Measurements from ENCODE around the gene DCP1A. TPM values are rescaled to one million over a fixed set of nuclear protein-coding genes. Genes with fewer than 3 reads are reported as not detected.
A peak's percentile ranks its signal among the peaks of the same experiment; 100 is the strongest.

Gene DCP1A
- 12.9 and 19.9 TPM in 2 replicates for total RNA-seq

- TF ChIP-seq CTCF (IDR thresholded peaks at IDR 0.05; ENCODE audit: insufficient read depth, low read depth, low read length): no peak
- peak; percentile 98 for DNase-seq (ENCODE audit: low read depth)
- peak within 1 kb of the TSS; percentile 94 for H3K4me3 ChIP-seq (ENCODE audit: low read depth, low read length)
Observed at GRCh38 chr3:53347261-53348064, at the start of gene DCP1A. Gene DCP1A (minus strand): TSS chr3:53347543. CDS start chr3:53347517, 26 bp downstream.

GRCh38 chr3:53384465-53385423 is 37.4 kb upstream of the DCP1A start:
- no peak for DNase-seq (ENCODE audit: low read depth)
- H3K4me3 ChIP-seq (ENCODE audit: low read depth, low read length): no peak overlapping the region
- no peak for TF ChIP-seq CTCF (IDR thresholded peaks at IDR 0.05; ENCODE audit: insufficient read depth, low read depth, low read length)

GRCh38 chr3:53382106-53382505 is 34.8 kb upstream of the DCP1A start:
- TF ChIP-seq CTCF (IDR thresholded peaks at IDR 0.05; ENCODE audit: insufficient read depth, low read depth, low read length): no peak
- no peak overlapping the region for H3K4me3 ChIP-seq (ENCODE audit: low read depth, low read length)
- DNase-seq (ENCODE audit: low read depth): no peak

- DNase-seq (ENCODE audit: low read depth): no peak
- no peak overlapping the region for H3K4me3 ChIP-seq (ENCODE audit: low read depth, low read length)
- no peak for TF ChIP-seq CTCF (IDR thresholded peaks at IDR 0.05; ENCODE audit: insufficient read depth, low read depth, low read length)
Observed at GRCh38 chr3:53380306-53380705, 33.0 kb upstream of the DCP1A start.

- no peak for DNase-seq (ENCODE audit: low read depth)
- no peak for TF ChIP-seq CTCF (IDR thresholded peaks at IDR 0.05; ENCODE audit: insufficient read depth, low read depth, low read length)
Observed at GRCh38 chr3:53379898-53380297, 32.6 kb upstream of the DCP1A start.

GRCh38 chr3:53377794-53378193 is 30.5 kb upstream of the DCP1A start:
- no peak for DNase-seq (ENCODE audit: low read depth)
- H3K4me3 ChIP-seq (ENCODE audit: low read depth, low read length): no peak overlapping the region
- TF ChIP-seq CTCF (IDR thresholded peaks at IDR 0.05; ENCODE audit: insufficient read depth, low read depth, low read length): no peak

More at GRCh38 chr3:53379898-53380297, 32.6 kb upstream of the DCP1A start:
- H3K4me3 ChIP-seq (ENCODE audit: low read depth, low read length): no peak overlapping the region
